NCI-H2196 treated with DMSO at 0.1 percent for 48 hours (cell line): ENCODE data around the gene ANKRD16.
A peak's percentile ranks its signal among the peaks of the same experiment; 100 is the strongest.
"Not testable (repeated sequence)": the region's sequence is repeated elsewhere in the genome, so short reads cannot be mapped to it uniquely, and the experiment has no call there.

ENCODE experiments used
- DNase-seq: peaks from one replicate; lab custom pipeline; 2025; ENCODE audit not compliant: unreplicated experiment; lab: John Stamatoyannopoulos, UW

ANKRD16 gene

GRCh38 chr10:5840314-5841307 lies 49.1 kb downstream of the ANKRD16 start:
- no peak for DNase-seq

DNA sequence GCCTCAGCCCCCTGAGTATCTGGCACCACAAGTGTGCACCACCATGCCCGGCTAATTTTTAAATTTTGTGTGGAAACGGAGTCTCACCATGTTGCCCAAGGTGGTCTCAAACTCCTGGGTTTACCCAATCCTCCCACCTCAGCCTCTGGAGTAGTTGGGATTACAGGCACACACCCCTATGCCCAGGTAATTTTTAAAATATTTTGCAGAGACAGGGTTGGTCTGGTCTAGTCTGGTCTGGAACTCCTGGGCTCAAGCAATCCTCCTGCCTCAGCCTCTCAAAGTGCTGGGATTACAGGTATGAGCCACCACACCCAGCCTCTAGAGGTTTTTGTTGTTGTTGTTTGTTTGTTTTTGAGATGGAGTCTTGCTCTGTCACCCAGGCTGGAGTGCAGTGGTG lies 53.5 kb downstream of the ANKRD16 start:
- not testable (repeated sequence) for DNase-seq

- DNase-seq = no peak
Observed at GRCh38 chr10:5835446-5836095, 54.1 kb downstream of the ANKRD16 start.

- no peak for DNase-seq
Observed at GRCh38 chr10:5833814-5834213, 55.9 kb downstream of the ANKRD16 start.

DNA sequence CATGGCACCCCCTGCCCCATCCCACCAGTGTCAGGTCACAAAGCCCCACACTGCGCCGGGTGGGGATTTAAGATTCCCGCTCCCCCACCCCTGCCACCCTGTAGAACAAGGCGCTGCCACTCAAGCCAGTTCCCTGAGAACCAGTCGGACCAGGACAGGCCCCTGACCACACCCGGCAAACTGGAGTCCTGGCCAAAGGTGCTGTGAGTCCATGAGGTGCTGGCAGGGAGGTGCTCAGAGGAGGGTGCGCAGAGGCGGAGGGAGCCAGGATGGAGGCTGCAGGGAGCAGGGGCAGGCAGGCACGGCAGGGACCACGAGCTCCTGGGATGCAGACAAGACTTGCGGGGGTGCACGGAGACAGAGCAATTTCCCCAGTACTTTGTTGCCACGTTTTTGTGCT lies 56.7 kb downstream of the ANKRD16 start:
- DNase-seq = no peak

DNA sequence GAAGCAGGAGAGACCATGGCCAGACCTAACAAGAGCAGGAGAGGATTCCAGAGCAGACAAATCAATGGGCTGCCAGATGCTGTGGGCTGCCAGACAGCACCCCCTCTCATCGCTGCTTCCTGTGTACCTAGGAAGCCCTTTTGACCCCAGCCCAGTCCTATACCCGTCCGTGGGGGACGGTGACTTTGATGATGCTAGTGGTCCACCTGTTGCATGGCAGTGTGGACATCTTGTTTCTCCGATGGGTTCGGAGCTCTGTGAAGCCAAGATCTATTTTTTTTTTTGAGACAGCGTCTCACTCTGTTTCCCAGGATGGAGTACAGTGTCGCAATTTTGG lies 58.3 kb downstream of the ANKRD16 start:
- DNase-seq = no peak

DNA sequence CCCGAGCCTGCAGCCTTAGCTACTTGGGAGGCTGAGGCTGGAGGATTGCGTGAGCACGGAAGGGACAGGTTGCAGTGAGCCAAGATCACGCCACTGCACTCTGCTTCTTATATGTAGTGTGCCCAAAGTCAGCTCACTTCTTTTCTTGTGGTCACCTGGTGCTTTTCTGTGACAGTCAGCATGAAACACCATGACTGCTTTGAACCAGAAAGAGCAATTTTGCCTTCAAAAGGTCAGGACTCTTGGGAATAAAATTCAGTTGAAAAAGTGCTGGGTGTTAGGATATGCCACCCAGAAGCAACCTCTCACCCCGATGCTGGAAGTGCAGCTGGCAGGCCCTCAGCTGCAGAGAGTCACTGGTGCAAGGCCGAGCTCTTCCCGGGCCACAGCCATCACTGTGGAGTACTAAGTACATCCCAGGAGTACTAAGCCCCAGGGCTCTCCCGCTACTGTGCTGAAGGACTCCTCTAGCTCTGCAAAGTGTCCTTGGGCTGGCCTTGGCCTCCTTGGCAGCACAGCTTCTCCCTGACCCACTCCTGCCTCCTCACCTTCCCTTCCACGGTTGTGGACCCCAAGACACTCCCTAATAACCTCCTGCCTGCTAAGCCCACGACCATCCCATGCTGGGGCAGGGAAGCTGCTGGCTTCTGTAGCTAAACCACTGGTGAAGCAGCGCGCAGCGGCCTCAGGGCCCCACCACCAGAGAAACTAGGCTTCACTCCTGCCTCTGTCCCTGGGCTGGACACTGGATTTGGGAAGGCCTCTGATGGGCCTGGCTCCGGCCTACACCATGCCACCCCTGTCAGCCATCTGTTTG lies 58.9 kb downstream of the ANKRD16 start:
- DNase-seq = no peak

DNA sequence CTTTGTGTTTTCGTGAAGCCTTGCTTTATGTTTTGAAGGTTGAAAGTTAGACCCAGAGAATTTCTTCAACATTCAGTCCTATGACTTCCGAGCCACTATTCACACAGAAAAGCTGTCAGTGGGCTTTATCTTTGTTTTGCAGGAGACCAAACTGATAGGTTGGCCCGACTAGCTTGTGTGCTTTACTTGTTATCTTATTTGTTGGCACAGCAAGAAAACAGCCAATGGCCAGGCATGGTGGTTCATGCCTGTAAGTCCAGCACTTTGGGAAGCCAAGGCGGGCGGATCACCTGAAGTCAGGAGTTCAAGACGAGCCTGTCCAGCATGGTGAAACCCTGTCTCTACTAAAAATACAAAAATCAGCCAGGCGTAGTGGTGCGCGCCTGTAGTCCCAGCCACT lies 60.4 kb downstream of the ANKRD16 start:
- no peak for DNase-seq

DNA sequence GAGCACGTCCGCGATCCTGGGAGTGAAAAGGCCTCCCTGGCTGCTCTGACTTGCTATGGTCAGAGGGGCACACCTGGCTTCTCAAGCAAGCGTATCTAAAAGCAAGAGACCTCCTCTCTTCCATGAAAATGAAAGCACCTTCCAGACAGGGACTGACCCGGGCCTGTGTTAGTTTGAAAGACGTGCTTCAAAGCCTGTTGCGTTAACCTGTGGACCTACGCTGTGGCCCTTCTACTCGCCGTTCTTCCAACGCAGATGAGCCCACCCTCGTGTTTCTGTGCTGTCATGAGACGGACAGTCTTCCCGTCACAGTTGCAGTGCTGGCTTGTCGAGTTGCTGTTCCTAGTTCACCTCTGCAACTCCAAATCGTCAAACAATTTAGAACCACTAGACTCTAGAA lies 61.0 kb downstream of the ANKRD16 start:
- DNase-seq = no peak

DNA sequence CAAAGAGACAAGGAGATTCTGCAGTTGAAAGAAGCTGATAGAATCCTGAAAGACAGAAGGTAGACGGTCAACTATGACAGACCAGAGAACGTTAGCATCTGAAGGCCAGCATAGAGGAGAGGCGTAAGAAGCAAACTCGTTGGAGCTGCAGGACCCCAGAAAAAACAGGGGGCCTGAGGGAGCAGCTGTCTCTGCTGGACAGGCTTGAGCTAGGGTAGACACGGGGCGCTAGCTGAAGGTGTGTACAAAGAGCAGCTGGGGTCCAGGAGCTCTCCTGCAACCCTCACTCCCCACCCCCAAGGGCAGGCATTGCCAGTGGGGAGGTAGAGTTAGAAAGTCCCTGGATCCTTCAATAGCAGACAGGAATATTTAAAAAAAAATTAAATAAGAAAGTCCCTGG lies 61.9 kb downstream of the ANKRD16 start:
- DNase-seq = no peak

DNA sequence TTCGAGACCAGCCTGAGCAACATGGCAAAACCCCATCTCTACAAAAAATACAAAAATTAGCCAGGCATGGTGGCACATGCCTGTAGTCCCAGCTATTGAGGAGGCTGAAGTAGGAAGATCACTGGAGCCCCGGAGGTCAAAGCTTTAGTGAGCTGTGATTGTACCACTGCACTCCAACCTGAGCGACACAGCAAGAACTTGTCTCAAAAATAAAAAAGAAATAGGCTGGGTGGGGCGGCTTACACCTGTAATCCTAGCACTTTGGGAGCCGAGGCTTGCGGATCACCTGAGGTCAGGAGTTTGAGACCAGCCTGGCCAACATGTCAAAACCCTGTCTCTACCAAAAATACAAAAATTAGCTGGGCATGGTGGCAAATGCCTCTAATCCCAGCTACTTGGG lies 63.2 kb downstream of the ANKRD16 start:
- DNase-seq = not testable (repeated sequence)

GRCh38 chr10:5818894-5819293 lies 70.8 kb downstream of the ANKRD16 start:
- DNase-seq = no peak

GRCh38 chr10:5818048-5818331 lies 71.7 kb downstream of the ANKRD16 start:
- DNase-seq = no peak

GRCh38 chr10:5817322-5818047 lies 72.2 kb downstream of the ANKRD16 start:
- no peak for DNase-seq

DNA sequence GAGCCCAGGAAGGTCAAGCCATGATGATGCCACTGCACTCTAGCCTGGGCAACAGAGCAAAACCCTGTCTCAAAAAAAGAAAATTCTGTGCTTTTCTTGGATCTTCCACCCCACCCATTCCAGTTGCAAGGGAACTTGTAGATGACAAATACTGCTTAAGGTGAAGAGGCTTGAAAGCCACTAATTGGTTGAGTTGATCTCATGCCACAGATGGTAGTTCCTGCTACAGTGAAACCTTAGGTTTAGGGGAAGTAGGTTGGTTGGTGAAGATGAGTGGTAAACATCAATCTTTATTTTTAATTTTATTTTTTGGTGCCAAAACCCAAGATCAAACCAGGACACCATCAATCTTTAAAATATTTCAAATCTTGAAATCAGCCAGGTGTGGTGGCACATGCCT lies 73.5 kb downstream of the ANKRD16 start:
- no peak for DNase-seq

- DNase-seq = no peak
Observed at GRCh38 chr10:5814110-5815107, 75.3 kb downstream of the ANKRD16 start.

GRCh38 chr10:5813341-5814109 lies 76.2 kb downstream of the ANKRD16 start, which contains the start of gene GDI2:
Gene GDI2, minus strand, starts transcription at chr10:5813434. Its CDS starts 176 bp downstream, at chr10:5813258.
- peak; percentile 79 for DNase-seq

DNA sequence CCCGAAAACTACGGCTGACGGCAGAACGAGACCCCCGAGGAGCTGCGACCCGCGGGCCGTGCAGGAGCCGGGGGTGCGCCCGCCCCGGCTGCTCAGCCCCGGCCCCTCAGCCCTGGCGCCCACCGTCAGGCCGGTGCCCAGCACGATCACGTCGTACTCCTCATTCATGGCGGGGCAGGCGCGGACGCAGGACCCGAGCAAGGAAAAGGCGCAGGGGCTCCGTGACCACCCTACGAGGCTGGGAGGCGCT lies 76.7 kb downstream of the ANKRD16 start:
- no peak for DNase-seq
